Panc1 (cell line): Measurements from ENCODE around the gene MTMR11.

ENCODE experiments used
- CTCF ChIP-seq: fragments of 450-650 bp; IDR thresholded peaks from 2 replicates; pipeline ENCODE4 v1.5.1; 2017; ENCODE audit warnings: mild to moderate bottlenecking
- POLR2AphosphoS5 ChIP-seq: IDR thresholded peaks from 2 replicates; pipeline ENCODE4 v1.6.1; 2012; ENCODE audit warnings: mild to moderate bottlenecking, low read depth, low read length, moderate library complexity
- REST ChIP-seq, 2 experiments: IDR thresholded peaks; 2 replicates each; pipeline ENCODE4 v1.6.1; 2011 to 2012; ENCODE audit warnings: low read depth in 2 of 2, control low read depth in 1 of 2, low read length in 1 of 2, mild to moderate bottlenecking in 1 of 2, moderate library complexity in 1 of 2; ENCODE audit not compliant: insufficient read depth in 1 of 2
- SIN3A ChIP-seq: IDR thresholded peaks from 2 replicates; pipeline ENCODE4 v1.6.1; 2012; ENCODE audit warnings: low read depth, mild to moderate bottlenecking, low read length, moderate library complexity, borderline replicate concordance; ENCODE audit not compliant: insufficient read depth
- TCF7L2 ChIP-seq: IDR thresholded peaks from 2 replicates; pipeline ENCODE4 v1.6.1; 2011; ENCODE audit warnings: mild to moderate bottlenecking, low read depth, low read length, inconsistent platforms

GRCh38 chr1:149915429-149916192, 21.1 kb downstream of the MTMR11 start:
- TF ChIP-seq CTCF: no peak
- no peak for TF ChIP-seq POLR2AphosphoS5
- no peak for TF ChIP-seq SIN3A
- TF ChIP-seq TCF7L2: no peak
- TF ChIP-seq REST (IDR thresholded peaks at IDR 0.05; ENCODE audit: insufficient read depth in 1 of 2, low read depth in 2 of 2, low read length in 1 of 2): no peak
